ENCODE measurements around the gene ADCY10. TPM values are rescaled to one million over a fixed set of nuclear protein-coding genes. Genes with fewer than 3 reads are reported as not detected.
A peak's percentile ranks its signal among the peaks of the same experiment; 100 is the strongest.

Gene ADCY10
- total RNA-seq, 6 experiments from 2014 or later: 0.12 to 0.22 (median 0.17) TPM; not detected in 2

DNA sequence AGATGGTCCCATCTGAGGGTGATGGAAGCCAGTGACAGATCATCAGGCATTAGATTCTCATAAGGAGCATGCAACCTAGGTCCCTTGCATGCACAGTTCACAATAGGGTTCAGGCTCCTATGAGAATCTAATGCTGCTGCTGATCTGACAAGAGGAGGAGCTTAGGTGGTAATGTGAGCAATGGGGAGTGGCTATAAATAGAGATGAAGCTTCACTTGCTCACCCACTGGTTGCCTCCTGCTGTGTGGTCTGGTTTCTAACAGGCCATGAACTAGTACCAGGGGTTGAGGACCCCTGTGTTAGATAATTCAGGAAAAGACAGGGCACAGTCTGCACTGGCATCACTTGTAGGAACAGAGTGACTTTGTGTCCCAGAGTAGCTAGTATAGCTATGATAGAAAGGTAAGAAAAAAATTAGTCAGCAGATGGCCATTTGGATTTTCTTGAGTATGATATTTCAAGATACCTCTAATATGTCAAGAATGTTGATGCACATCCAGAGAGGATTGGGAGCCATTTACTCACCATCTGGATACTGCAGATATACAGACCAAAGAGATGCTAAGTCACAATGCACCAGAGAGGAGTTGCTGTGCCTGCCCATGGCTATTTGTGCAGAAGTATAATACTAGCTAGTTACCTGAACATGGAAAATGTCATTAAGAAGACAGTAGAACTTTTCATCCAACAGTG is 53.6 kb downstream of the ADCY10 start:
- H3K4me3 Mint-ChIP-seq: no peak overlapping the region
- peaks cover 4% of the 10 kb centered on the region; the same call in 1 of the 2 replicates for H3K36me3 Mint-ChIP-seq (ENCODE audit: low read depth)
- H3K9me3 Mint-ChIP-seq: no peaks in the 10 kb centered on the region
- H3K4me1 Mint-ChIP-seq (ENCODE audit: low read depth): peaks cover 58% of the 10 kb centered on the region
- H3K27ac Mint-ChIP-seq: peak overlapping the region; percentile 44
- DNase-seq: peak; percentile 15
- TF ChIP-seq, protein P1, sequence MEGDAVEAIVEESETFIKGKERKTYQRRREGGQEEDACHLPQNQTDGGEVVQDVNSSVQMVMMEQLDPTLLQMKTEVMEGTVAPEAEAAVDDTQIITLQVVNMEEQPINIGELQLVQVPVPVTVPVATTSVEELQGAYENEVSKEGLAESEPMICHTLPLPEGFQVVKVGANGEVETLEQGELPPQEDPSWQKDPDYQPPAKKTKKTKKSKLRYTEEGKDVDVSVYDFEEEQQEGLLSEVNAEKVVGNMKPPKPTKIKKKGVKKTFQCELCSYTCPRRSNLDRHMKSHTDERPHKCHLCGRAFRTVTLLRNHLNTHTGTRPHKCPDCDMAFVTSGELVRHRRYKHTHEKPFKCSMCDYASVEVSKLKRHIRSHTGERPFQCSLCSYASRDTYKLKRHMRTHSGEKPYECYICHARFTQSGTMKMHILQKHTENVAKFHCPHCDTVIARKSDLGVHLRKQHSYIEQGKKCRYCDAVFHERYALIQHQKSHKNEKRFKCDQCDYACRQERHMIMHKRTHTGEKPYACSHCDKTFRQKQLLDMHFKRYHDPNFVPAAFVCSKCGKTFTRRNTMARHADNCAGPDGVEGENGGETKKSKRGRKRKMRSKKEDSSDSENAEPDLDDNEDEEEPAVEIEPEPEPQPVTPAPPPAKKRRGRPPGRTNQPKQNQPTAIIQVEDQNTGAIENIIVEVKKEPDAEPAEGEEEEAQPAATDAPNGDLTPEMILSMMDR (IDR thresholded peaks at IDR 0.05): no peak
- H3K27me3 Mint-ChIP-seq (ENCODE audit: insufficient read depth): no peaks in the 10 kb centered on the region; the same call in 1 of the 2 replicates

DNA sequence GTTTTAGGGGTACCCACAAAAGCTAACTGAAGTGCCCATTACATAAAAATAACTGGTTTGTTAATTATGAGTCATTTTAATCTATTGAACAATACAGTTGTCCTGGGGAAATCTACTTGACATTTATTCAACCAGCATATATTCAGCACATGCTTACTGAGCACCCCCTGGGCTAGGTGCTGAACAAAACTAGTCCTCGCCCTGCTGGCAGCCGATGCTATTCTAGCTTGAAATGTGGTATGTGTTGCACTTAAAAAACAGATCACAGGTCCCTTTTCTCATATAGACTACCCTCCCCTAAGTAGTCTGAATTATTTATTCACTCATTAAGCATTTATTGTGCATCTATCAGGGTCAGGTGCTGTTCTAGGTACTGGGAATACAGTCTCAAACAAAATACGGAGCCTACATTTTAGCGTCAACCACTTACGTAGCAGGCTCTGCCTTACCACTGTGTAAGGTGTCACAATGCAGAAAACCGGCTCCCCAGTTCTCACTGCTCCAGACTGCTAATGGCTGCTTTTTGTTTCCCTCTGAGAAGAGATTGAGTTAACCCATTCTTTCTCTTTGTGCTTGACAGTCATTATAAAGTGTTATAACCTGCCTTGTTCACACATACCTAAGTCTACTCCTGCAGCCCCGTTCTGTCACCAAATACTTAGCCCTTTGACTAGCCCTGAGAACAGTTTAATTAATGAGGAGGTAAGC is 57.1 kb downstream of the ADCY10 start:
- DNase-seq: no peak
- no peaks in the 10 kb centered on the region for H3K36me3 Mint-ChIP-seq (ENCODE audit: low read depth)
- H3K27ac Mint-ChIP-seq: no peak overlapping the region
- TF ChIP-seq, protein P1 (IDR thresholded peaks at IDR 0.05): no peak
- H3K4me1 Mint-ChIP-seq (ENCODE audit: low read depth): peaks cover 33% of the 10 kb centered on the region
- H3K4me3 Mint-ChIP-seq: no peak overlapping the region
- H3K27me3 Mint-ChIP-seq (ENCODE audit: insufficient read depth): no peaks in the 10 kb centered on the region; the same call in 1 of the 2 replicates
- no peaks in the 10 kb centered on the region for H3K9me3 Mint-ChIP-seq

DNA sequence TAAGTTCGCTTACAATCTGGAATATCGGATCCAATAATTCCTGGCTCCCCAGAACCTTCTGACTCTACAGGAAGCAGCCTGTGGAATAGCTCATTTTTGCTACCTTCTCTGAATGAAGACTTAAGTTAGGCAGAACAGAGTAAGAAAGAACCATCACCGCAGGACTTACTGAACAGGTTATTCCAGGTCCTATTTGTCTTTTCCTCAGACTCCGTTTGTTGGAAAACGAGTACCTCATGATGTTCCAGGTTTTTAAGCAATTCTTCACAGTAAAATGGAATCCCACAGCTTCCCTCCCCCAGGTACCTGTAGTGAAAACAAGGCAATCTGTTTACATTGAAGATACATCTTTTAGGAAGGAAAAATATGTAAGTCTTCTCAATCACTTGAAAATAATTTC is 59.8 kb downstream of the ADCY10 start:
- DNase-seq: no peak
- peaks cover 2% of the 10 kb centered on the region; the same call in 1 of the 2 replicates for H3K27me3 Mint-ChIP-seq (ENCODE audit: insufficient read depth)
- peaks cover 7% of the 10 kb centered on the region for H3K4me1 Mint-ChIP-seq (ENCODE audit: low read depth)
- H3K36me3 Mint-ChIP-seq (ENCODE audit: low read depth): no peaks in the 10 kb centered on the region
- no peak overlapping the region for H3K4me3 Mint-ChIP-seq
- no peaks in the 10 kb centered on the region for H3K9me3 Mint-ChIP-seq
- TF ChIP-seq, protein P1 (IDR thresholded peaks at IDR 0.05): no peak
- no peak overlapping the region for H3K27ac Mint-ChIP-seq

- DNase-seq: no peak
- Mint-ChIP-seq H3K9me3 (no peaks in the 10 kb centered on the region), H3K36me3 (ENCODE audit: low read depth) (no peaks in the 10 kb centered on the region), H3K27ac (no peak overlapping the region), H3K27me3 (ENCODE audit: insufficient read depth) (peaks cover 2% of the 10 kb centered on the region; the same call in 1 of the 2 replicates), H3K4me3 (no peak overlapping the region), H3K4me1 (ENCODE audit: low read depth) (no peaks in the 10 kb centered on the region)
- TF ChIP-seq, protein P1 (IDR thresholded peaks at IDR 0.05): no peak
Observed at GRCh38 chr1:167849666-167850065, 64.3 kb downstream of the ADCY10 start.

DNA sequence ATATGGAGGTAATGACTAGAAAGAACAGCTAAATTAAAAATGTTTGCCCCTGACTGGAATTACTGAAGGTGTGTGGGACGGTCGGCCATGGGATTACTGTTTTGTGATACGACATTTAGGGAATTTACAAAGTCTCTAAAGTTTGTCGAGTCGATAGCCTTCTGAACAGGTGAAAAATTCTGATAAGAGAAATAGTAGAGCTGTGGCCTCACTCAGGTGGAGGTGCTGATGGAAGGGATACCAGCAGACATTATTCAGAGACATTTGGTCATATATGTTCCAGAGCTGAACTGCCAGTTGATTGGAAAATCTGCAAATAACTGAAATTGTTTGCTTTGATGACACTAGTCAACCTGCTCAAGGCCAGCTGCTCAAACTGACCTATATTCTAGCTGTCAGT is 71.1 kb downstream of the ADCY10 start:
- Mint-ChIP-seq H3K27ac (no peak overlapping the region), H3K4me1 (ENCODE audit: low read depth) (no peaks in the 10 kb centered on the region), H3K27me3 (ENCODE audit: insufficient read depth) (peaks cover 4% of the 10 kb centered on the region), H3K4me3 (no peak overlapping the region), H3K36me3 (ENCODE audit: low read depth) (no peaks in the 10 kb centered on the region), H3K9me3 (no peaks in the 10 kb centered on the region)
- TF ChIP-seq, protein P1 (IDR thresholded peaks at IDR 0.05): no peak
- no peak for DNase-seq
